HG03565 (cell line): Measurements from ENCODE around the gene ZHX3.

ENCODE experiments used
- ATAC-seq: cut with Tn5 transposase; IDR thresholded peaks from one replicate; pipeline ENCODE4 v1.9.1; 2021; ENCODE audit warnings: mild to moderate bottlenecking, moderate library complexity; ENCODE audit not compliant: unreplicated experiment

ZHX3 gene

DNA sequence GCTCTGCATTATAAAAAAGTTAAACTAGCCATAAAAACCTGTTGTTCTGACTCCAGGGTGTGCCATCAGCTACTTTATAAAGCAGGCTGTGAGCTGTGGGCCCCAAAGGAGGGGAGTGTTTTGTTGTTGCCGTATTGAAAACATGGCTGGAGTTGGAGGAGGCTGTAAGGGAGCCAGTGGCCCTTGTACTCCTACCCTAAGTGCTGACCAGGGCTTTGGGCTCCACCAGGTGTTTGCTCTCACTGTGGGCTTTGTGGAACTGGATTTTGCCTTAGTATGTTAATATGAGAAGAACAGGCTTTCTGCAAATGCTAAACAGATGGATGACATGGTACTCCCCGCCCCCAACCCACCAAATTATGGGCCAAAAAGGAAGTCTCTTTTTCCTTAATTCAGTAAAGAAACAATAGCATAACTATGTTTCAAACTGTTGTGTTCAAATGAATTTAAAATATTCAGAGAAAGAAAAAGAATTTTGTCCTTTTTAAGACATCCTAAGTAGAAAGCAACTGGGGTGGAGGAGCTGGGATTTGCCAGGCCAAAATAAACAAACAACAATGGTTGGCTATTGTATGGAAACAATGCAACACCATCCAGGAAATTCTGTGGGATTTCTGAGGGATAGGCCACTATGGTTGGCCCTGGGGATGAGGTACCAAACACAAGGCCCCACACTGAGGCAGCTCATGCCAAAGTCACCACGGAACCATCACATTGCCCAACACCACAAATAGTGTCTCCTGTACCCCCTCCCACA lies 116.9 kb downstream of the ZHX3 start:
- ATAC-seq: no peak

DNA sequence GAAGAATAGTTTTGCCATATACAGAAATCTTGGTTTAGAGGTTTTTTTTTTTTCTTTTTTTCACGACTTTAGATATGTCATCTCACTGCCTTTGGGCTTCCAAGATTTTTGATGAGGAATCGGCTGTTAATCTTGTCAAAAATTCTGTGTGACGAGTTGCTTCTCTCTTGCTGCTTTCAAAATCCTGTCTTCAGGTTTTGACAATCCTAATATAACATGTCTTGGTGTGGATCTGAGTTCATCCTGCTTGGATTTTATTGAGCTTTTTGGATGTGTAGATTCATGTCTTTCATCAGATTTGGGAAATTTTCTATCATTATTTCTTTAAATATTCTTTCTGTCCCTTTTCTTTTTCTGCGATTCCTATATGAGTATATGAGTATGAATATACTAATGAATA lies 119.1 kb downstream of the ZHX3 start:
- ATAC-seq: no peak

DNA sequence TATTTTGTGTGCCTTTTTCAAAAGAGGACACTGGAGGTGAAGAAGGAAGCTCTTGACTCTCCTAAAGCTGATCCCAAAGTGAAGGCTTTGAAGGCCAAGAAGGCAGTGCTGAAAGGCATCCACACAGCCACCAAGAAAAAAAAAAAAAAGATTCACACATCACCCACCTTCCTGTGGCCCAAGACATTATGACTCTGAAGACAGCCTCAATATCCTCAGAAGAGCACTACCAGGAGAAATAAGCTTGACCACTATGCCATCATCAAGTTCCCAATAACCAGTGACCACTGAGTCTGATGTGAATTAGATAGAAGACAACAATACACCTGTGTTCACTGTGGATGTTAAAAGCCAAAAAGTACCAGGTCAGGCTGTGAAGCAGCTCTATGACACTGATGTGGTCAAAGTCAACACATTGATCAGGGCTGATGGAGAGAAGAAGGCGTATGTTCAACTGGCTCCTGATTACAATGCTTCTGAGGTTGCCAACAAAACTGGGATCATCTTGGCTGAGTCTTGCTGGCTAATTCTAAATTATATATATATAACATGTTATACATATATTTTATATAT lies 120.8 kb downstream of the ZHX3 start:
- ATAC-seq: no peak

DNA sequence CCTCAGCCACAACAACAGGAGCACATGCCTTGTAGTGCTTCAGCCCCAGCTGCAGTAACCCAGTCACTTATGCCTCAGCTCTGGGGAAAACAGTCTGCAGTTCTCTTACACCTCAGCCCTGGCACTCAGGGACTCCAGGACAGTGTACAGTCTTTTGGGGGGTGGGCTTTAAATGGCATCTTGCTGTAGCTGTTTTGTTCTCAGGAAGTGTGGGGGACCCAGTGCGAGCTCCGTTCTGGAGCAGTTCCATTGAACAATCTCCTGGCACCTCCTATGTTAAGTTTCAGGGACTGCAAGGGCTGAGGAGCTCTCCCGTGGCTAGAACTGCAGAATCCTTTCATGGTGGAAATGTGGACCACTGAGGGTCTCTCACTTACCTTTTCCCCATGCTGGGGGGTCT lies 125.0 kb downstream of the ZHX3 start:
- ATAC-seq: no peak

DNA sequence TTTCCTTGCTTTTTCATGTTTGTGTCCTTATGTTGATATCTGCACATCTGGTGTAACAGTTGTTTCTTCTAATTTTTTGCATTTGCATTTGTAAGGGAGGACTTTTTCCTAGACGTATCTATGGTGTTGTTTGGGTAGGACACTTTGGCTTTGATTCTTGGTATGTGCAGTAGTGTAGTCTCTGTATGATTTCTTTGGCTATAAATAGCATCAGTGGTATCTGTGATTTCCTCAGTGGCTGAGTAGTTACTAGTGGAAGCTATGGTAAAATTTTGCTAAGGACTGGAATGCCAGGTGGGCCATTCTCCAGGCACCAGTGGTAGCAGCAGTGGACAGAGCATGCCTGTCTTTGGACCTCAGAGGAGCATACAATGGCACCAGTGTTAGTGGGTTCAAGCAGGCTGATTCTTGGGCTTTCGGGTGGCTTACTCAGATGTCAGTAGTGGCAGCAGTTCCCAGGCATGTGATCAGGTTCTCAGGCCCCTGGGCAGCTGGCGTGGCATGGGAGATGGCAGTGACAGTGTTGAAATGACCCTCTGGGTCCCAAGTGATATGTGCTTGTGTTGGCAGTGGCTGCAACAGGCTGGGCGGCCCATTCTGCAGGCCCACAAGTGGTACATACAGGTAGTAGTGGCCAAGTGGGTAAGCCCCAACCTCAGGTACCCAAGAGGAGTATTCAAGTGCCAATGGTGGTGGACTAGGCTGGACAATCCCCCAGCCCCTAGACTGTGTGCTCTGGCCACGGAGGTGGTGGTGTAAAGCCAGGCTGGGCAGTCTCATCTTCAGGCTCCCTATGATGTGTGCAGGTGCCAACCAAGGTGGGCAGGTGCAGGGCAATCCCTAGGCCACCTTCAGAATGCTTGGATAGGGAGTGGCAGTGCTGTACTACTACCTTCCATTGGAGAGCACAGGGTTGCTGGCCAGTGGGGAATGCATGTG lies 125.7 kb downstream of the ZHX3 start:
- ATAC-seq: no peak

DNA sequence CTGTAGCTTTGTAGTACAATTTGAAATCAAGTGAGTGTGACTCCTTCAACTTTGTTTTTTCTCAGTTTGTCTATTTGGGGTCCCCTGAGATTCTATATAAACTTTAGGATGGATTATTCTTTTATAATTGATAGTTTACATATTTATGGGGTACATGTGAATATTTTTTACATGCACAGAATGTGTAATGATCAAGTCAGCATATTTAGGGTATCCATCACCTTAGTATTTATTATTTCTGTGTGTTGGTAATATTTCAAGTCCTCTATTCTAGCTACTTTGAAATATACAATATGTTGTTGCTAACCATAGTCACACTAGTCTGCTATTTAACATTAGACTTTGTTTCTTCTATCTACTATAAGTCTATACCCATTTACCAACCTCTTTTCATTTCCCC lies 129.9 kb downstream of the ZHX3 start:
- ATAC-seq: no peak

DNA sequence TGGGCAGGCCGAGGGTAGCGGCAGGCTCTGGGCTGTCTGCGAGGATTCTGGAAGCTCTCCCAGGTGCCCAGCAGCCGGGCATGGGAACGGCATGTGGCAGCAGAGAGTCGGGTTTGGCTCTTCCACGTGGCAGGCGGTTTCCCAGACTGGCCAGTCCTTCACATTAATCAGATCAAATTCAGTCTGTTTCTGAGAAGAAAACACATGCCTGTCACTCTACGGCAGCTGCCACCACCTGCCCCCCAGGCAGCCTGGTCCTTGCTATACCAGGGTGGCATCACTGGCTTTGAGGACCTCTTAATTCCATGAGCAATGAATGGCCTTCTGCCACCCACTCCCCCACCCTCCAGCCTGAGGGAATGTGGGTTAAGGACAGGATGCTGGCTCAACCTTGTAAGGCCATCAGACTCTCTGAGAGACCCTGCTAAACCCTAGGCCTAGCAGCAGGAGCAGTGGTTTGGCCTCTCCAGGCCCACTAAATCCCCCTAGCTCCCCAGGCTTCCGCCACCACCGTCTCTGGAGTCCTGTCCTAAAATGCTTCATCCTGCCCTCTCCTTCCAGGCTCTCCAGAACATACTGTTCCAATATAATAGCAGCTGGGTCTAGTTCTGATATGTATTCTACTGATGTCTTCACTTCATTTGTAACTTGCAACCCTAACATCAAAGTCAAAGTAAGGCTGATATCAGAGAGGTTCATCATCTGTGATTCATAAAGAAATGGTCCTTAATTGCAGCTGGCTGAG lies 132.3 kb downstream of the ZHX3 start:
- no peak for ATAC-seq

DNA sequence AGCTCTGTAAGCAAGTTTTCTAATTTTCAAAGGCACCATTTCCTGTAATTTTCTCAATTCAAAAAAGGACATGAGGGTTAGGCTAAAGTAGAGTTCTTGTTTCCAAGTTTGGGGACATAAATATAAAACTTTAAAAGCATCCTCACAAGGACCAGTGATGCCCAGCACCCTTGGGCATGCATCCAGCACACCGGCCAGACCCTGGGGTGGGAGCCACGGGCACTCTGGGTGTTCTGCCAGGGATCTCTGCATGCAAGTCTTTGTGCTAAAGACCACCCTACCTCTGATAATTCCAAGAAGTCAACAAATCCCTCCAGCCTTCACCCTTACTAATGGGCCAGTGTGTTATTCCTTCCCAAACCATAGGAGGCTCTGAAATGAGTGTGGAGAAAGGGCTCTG lies 133.7 kb downstream of the ZHX3 start:
- no peak for ATAC-seq

DNA sequence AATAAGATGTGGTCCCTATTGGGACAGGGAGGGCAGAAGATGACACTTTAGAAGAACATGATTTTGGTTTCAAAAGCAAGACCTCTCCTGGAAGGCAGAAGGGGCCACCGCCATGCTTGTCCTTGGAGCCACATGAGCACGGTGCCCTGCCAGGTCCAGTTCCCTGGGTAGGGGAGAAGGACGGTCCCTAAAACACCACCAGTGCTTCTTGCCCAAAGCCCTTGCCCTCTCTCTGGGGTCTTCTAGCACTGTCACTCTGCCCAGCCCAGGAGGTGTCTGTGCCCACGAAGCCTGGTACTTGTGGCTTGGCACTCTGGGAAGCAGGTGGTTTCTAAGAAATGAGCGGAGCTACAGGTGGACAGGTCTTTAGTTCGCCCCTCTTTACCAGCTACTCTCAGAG lies 134.1 kb downstream of the ZHX3 start:
- no peak for ATAC-seq

DNA sequence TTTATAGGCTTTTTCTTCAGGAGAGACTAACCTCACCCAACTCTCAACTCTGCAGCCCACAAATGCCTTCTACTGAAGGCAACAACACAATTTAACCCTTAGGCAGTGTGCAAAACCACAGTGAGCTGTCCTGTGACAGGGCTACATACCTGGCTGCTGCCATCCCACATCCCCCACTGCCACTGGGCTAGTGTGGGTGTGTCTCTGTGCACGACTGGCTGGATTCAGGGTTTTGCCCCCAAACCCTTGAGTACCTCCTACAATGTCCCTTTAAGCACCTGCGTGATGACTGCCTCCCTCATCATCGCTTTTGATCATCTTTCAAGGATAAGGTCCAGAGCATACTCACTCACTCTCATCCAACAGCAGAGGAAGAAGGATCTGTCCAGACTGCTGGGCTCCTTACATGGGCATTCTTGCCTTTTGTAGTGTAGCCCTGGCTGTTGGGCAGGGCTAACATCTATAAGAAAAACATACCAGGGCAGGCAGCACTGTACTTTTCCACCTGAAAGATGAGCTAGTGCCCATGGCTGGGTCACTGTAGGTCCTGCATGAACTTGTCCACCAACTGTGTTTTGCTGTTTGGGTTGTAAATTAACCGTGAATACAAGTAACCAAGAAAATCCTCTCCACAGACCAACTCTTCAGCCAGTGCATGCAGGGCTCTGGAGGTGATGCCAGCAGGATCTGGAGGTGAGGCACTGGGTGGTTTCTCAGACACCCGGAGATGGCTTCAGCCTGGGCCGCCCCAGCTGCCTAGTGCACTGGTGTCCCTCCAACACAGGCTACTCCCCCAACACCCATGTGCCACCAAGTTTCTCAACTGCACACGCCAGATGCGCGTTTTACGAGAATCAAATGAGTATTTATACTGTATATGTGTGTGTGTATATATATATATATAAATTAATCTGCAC lies 135.0 kb downstream of the ZHX3 start:
- ATAC-seq: no peak

DNA sequence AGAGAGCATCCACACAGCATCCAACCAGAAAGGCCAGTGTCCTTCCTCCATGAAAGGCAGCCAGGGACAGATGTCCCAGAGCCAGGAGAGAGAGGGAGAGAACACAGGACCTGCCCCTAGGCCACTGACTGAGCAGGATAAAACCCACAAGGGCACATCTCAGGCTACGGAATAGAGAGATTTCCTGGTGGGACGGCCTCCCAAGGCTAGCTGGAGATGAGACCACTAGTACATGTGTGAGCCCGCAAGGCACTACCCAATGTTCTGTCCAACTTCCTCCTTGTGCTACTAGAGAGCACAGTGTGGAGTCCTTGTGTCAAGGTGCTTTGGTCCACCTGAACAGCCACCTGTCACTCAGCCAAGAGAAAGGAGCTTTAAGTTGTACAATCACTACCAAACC lies 136.0 kb downstream of the ZHX3 start:
- ATAC-seq: no peak

DNA sequence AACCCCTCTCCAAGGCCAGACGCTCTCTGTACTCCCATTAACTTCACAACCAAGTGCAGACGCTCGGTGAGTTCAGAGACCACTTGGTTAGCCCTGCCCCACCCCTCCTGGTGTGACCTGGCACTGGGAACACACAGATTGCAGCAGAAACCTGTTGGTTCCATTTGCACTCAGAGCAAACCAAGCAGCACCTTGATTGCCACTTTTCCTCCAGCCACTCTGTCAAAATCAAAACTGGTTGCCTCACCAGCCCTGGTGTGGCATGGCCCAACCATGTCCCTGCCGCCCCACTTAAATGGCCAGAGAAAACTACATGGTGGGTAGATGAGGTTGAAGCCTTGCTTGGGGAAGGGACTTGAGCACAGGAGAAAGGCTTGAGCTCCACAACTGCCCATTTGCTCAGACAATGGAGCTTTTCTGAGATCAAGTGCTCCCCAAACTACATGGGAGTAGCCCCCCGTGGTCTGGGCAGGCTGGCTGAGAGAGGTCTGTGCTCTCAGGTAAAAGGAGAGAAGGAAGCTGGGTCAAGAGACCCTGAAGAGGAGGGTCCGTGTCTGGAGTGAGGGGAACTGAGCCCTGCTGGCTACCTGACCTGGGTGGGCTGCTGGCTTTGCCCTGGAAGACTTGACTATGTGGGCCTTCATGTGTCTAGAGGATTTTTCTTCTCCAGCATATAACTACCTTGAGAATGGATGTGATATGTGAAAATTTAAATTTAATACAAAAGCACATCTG lies 136.8 kb downstream of the ZHX3 start:
- no peak for ATAC-seq

DNA sequence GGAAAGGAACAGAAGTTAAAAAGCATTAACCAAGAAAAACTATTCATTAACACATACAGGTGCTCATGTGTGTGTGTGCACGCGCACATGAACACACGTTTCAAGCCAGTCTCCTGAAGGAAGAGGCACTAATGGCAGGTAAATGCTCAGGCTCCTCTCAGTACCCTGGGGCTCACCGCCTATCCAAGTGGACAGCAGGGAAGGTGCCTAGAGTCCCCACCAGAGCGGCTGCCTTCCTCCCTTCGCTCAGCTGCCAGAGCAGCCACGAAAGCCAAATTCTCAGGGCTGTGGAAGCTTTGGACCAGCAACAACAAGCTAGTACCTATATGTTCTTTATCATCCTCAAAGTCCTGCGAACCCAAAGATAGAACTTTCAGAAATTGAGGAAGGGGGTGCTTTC lies 137.6 kb downstream of the ZHX3 start:
- ATAC-seq: no peak

DNA sequence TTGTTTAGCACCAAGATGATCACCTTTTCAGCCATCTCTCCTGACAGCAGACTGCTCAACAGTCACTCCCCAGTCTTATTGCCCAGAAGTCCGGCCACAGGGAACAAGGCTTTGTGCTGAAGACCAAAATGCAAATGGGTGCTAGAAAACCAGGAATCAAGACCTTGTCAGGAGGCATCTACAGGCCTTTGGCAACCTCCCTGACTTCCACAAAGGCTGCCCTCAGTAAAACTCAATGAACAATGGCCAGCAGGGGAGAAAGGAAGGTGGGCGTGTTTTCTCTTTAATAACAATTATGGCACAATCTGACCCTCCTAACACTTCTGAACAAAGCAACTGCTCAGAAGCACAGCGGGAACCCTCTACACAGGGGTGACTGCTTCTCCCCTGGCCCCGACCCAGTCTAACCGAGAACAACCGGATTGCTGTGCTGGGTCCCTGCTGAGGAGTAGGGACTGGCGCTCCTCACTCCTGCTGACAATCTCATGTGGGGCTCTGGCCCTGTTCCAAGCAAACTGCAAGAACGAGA lies 138.6 kb downstream of the ZHX3 start:
- no peak for ATAC-seq

DNA sequence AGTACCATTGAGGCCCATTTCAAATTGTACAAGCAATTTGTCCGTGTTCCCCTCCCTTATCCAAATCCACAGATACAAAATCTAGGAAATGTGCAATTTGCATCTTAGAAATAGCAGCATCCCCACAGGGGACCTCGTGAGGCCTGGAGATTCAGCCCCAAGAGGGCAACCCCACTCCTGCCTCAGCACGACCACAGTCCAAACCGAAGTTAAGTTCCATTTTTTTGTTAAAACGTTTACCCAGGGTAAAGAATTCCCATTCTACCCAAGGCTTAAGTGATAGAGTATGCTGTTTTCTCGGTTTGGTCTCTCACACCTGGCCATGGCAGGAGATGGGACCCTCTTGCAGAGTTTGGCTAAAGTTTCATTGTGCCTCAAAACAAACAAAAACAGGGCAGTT lies 139.0 kb downstream of the ZHX3 start:
- ATAC-seq: no peak

DNA sequence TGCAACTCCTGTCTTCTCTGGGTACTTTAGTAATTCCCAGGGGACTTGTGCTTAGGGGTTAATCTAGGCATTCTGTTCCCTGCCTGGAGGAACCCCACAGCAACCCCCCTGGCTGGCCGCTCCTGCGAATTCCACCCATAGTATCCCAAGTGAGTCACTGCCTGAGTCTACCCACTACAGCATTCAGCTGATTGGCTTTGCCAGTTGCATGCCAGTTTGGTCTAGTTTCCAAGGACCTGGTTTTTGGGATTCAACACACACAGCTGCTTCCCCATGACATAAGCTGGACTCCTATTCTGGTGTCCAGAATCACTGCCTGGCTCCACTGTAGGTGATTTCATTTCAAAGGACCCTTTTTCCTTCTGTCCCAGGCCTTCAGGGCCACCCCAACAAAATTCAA lies 139.9 kb downstream of the ZHX3 start:
- ATAC-seq: no peak

DNA sequence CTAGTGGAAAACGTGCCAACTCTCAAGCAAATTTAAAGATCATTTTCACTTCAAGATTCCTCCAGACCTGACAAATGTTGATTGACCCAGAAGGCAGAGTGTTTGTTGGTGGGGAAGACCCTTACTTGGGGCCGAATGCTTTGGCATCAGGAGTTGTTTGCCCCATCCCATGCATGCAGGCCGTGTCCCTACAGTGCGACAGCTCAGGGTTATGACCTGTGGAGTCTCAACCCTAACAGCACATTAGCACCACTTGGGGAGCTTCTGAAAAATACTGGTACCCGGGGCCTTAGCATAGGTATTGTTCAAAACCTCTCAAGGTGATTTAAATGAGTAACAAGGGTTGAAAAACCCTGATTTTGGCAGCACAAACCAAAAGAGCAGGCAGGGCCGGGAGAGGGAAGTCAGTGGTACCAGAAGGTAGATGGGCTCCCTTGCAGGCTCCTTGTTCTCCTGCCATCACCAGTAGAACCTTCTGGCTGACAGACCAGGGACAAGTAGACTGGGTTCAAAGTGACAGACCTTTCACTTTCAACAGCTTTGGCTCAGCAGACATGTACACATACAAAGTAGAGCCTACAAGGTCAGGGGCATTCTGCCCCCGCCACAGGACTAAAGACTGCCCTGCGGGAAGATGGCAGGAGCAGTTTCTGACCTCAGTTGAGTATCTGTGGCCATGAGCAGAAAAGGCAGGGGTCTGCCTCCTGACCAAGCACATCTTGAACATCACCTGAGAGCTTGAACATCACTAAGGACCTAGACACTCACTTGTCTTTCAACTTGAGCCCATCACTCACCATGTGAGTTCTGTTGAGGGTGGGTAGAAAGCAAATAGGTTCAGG lies 140.6 kb downstream of the ZHX3 start:
- ATAC-seq: no peak

DNA sequence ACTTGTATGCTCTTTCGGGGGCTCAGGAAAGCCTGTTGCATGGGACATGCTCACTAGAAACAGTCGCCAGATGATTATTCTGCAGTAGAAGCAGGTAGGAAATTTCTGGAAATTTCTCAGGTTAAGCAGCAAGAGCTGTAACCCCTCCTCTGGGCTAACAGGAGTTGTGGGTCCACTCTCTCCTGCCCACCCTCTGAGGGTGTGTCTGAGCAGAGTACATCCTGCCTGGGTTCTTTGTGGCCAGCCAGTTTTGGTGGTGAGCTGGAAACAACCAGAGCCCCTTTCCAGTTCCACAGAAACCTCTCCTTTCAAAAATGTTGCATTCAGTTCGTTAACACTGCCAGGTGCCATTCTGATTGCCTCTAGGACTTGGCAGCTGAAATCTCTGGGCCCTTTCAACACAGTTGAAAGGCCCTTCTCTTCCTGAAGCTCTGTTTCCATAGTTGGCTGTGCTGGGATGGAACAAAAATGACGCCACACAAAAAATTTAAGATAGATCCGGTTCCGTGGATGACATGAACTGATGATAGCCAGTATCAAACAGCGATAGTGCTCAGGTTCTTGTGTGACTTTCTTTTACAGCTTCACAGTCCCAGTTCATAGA lies 141.7 kb downstream of the ZHX3 start:
- no peak for ATAC-seq
